HG03159 (cell line): ENCODE results near the gene FAM193B.
"Not testable (repeated sequence)": the region's sequence is repeated elsewhere in the genome, so short reads cannot be mapped to it uniquely, and the experiment has no call there.

Experiments
- ATAC-seq: cut with Tn5 transposase; IDR thresholded peaks from one replicate; pipeline ENCODE4 v1.9.1; 2021; ENCODE audit warnings: mild to moderate bottlenecking, moderate library complexity; ENCODE audit not compliant: unreplicated experiment

Gene FAM193B

GRCh38 chr5:177578316-177578715 is 24.0 kb upstream of the FAM193B start:
- no peak for ATAC-seq

- ATAC-seq: no peak
Measured at GRCh38 chr5:177576169-177576568, 21.8 kb upstream of the FAM193B start.

GRCh38 chr5:177575488-177575887 is 21.1 kb upstream of the FAM193B start:
- ATAC-seq: no peak

GRCh38 chr5:177569894-177570293 is 15.5 kb upstream of the FAM193B start:
- ATAC-seq: no peak

- ATAC-seq: no peak
Measured at GRCh38 chr5:177568326-177568725, 14.0 kb upstream of the FAM193B start.

GRCh38 chr5:177565046-177565445 is 10.7 kb upstream of the FAM193B start:
- ATAC-seq: no peak

GRCh38 chr5:177559446-177559941 is 5.1 kb upstream of the FAM193B start:
- not testable (repeated sequence) for ATAC-seq

- ATAC-seq: no peak
Measured at GRCh38 chr5:177557796-177558195, 3.4 kb upstream of the FAM193B start.

GRCh38 chr5:177557041-177557647 is 2.8 kb upstream of the FAM193B start:
- no peak for ATAC-seq

GRCh38 chr5:177555665-177556064 is 1.3 kb upstream of the FAM193B start:
- ATAC-seq: no peak

GRCh38 chr5:177555228-177555627 is 865 bp upstream of the FAM193B start:
- no peak for ATAC-seq

- ATAC-seq: peak; percentile 39
Measured at GRCh38 chr5:177553671-177554429, 513 bp downstream of the FAM193B start.

GRCh38 chr5:177552839-177553455 is 1.4 kb downstream of the FAM193B start:
- no peak for ATAC-seq

GRCh38 chr5:177550122-177550521 is 4.2 kb downstream of the FAM193B start:
- ATAC-seq: no peak

- ATAC-seq: no peak
Measured at GRCh38 chr5:177548495-177548894, 5.9 kb downstream of the FAM193B start.

- ATAC-seq: no peak
Measured at GRCh38 chr5:177547736-177548135, 6.6 kb downstream of the FAM193B start.

GRCh38 chr5:177546258-177546741 is 8.1 kb downstream of the FAM193B start:
- no peak for ATAC-seq

GRCh38 chr5:177545487-177546257 is 8.7 kb downstream of the FAM193B start:
- ATAC-seq: no peak

GRCh38 chr5:177542816-177543465 is 11.4 kb downstream of the FAM193B start:
- ATAC-seq: no peak

GRCh38 chr5:177540438-177540837 is 13.9 kb downstream of the FAM193B start:
- ATAC-seq: no peak
